ENCODE data around the gene PPP4R3A. TPM values are rescaled to one million over a fixed set of nuclear protein-coding genes. Genes with fewer than 3 reads are reported as not detected.
A peak's percentile ranks its signal among the peaks of the same experiment; 100 is the strongest.
"Not testable (repeated sequence)": the region's sequence is repeated elsewhere in the genome, so short reads cannot be mapped to it uniquely, and the experiment has no call there.

The PPP4R3A gene
- total and polyA plus RNA-seq, 4 donors, result 72.5 to 83.7 (median 78.8) TPM

- Histone ChIP-seq H3K4me1 (ENCODE audit: control insufficient read depth, insufficient read depth, low read length) (no peaks in the 10 kb centered on the region), H3K4me3 (ENCODE audit: low read depth, low read length) (no peak overlapping the region), H3K27ac (ENCODE audit: low read depth, low read length) (no peak overlapping the region), H3K27me3 (ENCODE audit: control insufficient read depth, insufficient read depth, low read length) (no peaks in the 10 kb centered on the region), H3K36me3 (ENCODE audit: control insufficient read depth, insufficient read depth, low read length) (peaks cover 9% of the 10 kb centered on the region), H3K9me3 (ENCODE audit: control insufficient read depth, insufficient read depth, low read length) (no peaks in the 10 kb centered on the region)
- no peak for DNase-seq (ENCODE audit: low read depth in 4 of 6, low spot score in 6 of 6)
Measured at GRCh38 chr14:91454155-91454554, 56.0 kb downstream of the PPP4R3A start.

- Histone ChIP-seq H3K27ac (ENCODE audit: low read depth, low read length) (no peak overlapping the region), H3K27me3 (ENCODE audit: control insufficient read depth, insufficient read depth, low read length) (no peaks in the 10 kb centered on the region), H3K36me3 (ENCODE audit: control insufficient read depth, insufficient read depth, low read length) (peaks cover 6% of the 10 kb centered on the region), H3K4me1 (ENCODE audit: control insufficient read depth, insufficient read depth, low read length) (no peaks in the 10 kb centered on the region), H3K9me3 (ENCODE audit: control insufficient read depth, insufficient read depth, low read length) (no peaks in the 10 kb centered on the region), H3K4me3 (ENCODE audit: low read depth, low read length) (no peak overlapping the region)
- 85% methylated on average over 5 of the region's 5 CpGs for WGBS (ENCODE audit: insufficient coverage)
- no peak for DNase-seq (ENCODE audit: low read depth in 4 of 6, low spot score in 6 of 6)
Measured at GRCh38 chr14:91453744-91454143, 56.4 kb downstream of the PPP4R3A start.

DNA sequence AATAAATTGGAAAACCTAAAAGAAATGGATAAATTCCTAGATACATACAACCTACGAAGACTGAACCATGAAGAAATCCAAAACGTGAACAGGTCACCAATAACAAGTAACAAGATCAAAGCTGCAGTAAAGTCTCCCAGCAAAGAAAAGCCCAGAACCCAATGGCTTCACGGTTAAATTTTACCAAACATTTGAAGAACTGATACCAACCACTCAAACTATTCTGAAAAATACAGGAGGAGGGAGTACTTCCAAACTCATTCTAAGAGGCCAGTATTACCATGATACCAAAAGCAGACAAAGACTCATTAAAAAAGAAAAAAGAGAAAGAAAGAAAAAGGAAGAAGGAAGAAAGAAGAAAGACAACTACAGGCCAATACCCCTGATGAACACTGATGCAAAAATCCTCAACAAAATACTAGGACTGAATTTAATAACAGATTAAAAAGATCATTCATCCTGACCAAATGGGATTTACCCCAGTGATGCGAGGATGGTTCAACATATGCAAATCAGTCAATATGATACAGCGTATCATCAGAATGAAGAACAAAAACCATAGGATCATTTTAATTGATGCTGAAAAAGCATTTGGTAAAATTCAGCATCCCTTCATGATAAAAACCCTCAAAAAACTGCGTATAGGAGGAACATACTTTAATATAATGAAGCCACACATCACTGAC lies 65.6 kb downstream of the PPP4R3A start:
- Histone ChIP-seq H3K4me1 (ENCODE audit: control insufficient read depth, insufficient read depth, low read length) (no peaks in the 10 kb centered on the region), H3K9me3 (ENCODE audit: control insufficient read depth, insufficient read depth, low read length) (no peaks in the 10 kb centered on the region), H3K27me3 (ENCODE audit: control insufficient read depth, insufficient read depth, low read length) (no peaks in the 10 kb centered on the region), H3K36me3 (ENCODE audit: control insufficient read depth, insufficient read depth, low read length) (no peaks in the 10 kb centered on the region), H3K4me3 (ENCODE audit: low read depth, low read length) (no peak overlapping the region), H3K27ac (ENCODE audit: low read depth, low read length) (no peak overlapping the region)
- DNase-seq (ENCODE audit: low read depth in 4 of 6, low spot score in 6 of 6), result no peak
- 71% methylated on average over 1 of the region's 6 CpGs for WGBS (ENCODE audit: insufficient coverage)

GRCh38 chr14:91439345-91439744 lies 70.8 kb downstream of the PPP4R3A start:
- Histone ChIP-seq H3K4me3 (ENCODE audit: low read depth, low read length) (no peak overlapping the region), H3K9me3 (ENCODE audit: control insufficient read depth, insufficient read depth, low read length) (peaks cover 4% of the 10 kb centered on the region), H3K4me1 (ENCODE audit: control insufficient read depth, insufficient read depth, low read length) (no peaks in the 10 kb centered on the region), H3K27ac (ENCODE audit: low read depth, low read length) (no peak overlapping the region), H3K36me3 (ENCODE audit: control insufficient read depth, insufficient read depth, low read length) (no peaks in the 10 kb centered on the region), H3K27me3 (ENCODE audit: control insufficient read depth, insufficient read depth, low read length) (no peaks in the 10 kb centered on the region)
- no peak for DNase-seq (ENCODE audit: low read depth in 4 of 6, low spot score in 6 of 6)
- 100% methylated on average over 1 of the region's 1 CpG for WGBS (ENCODE audit: insufficient coverage)

GRCh38 chr14:91438845-91439244 lies 71.3 kb downstream of the PPP4R3A start:
- Histone ChIP-seq H3K9me3 (ENCODE audit: control insufficient read depth, insufficient read depth, low read length) (peaks cover 4% of the 10 kb centered on the region), H3K27me3 (ENCODE audit: control insufficient read depth, insufficient read depth, low read length) (no peaks in the 10 kb centered on the region), H3K36me3 (ENCODE audit: control insufficient read depth, insufficient read depth, low read length) (no peaks in the 10 kb centered on the region), H3K4me1 (ENCODE audit: control insufficient read depth, insufficient read depth, low read length) (no peaks in the 10 kb centered on the region), H3K27ac (ENCODE audit: low read depth, low read length) (no peak overlapping the region), H3K4me3 (ENCODE audit: low read depth, low read length) (no peak overlapping the region)
- DNase-seq (ENCODE audit: low read depth in 4 of 6, low spot score in 6 of 6), result no peak

- H3K27ac ChIP-seq (ENCODE audit: low read depth, low read length); H3K4me1 ChIP-seq (ENCODE audit: control insufficient read depth, insufficient read depth, low read length); DNase-seq (ENCODE audit: low read depth in 4 of 6, low spot score in 6 of 6); H3K27me3 ChIP-seq (ENCODE audit: control insufficient read depth, insufficient read depth, low read length); H3K4me3 ChIP-seq (ENCODE audit: low read depth, low read length); H3K9me3 ChIP-seq (ENCODE audit: control insufficient read depth, insufficient read depth, low read length); H3K36me3 ChIP-seq (ENCODE audit: control insufficient read depth, insufficient read depth, low read length): not testable (repeated sequence)
- WGBS (ENCODE audit: insufficient coverage), result 89% methylated on average over 16 of the region's 16 CpGs
Measured at GRCh38 chr14:91436266-91436665, 73.8 kb downstream of the PPP4R3A start.

DNA sequence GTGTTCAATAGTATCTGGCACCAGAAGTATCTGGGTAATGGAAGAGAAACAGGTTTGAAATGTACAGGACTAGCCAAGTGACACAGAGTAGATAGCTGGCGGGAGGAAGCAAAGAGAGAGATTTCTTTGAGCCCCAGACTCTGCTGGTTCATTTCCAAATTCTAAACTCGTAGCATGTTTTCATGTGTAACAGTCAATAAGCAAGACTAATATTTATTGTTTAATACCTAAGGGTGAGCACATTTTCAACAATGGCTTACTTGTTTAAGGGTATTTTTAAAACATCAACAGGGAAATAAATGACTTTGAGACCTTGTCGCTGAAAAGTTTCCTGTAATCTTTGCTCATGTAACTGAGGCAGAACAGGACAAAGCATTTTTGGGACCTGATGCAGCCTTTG lies 80.7 kb downstream of the PPP4R3A start:
- peaks cover 6% of the 10 kb centered on the region for H3K4me1 ChIP-seq (ENCODE audit: control insufficient read depth, insufficient read depth, low read length)
- no peaks in the 10 kb centered on the region for H3K9me3 ChIP-seq (ENCODE audit: control insufficient read depth, insufficient read depth, low read length)
- WGBS (ENCODE audit: insufficient coverage), result 68% methylated on average over 2 of the region's 3 CpGs
- H3K4me3 ChIP-seq (ENCODE audit: low read depth, low read length), result no peak overlapping the region
- H3K27me3 ChIP-seq (ENCODE audit: control insufficient read depth, insufficient read depth, low read length), result no peaks in the 10 kb centered on the region
- no peak for DNase-seq (ENCODE audit: low read depth in 4 of 6, low spot score in 6 of 6)
- no peak overlapping the region for H3K27ac ChIP-seq (ENCODE audit: low read depth, low read length)
- H3K36me3 ChIP-seq (ENCODE audit: control insufficient read depth, insufficient read depth, low read length), result no peaks in the 10 kb centered on the region

- DNase-seq (ENCODE audit: low read depth in 4 of 6, low spot score in 6 of 6), result peak in 2 of 6 donors; percentile 55
- not testable (repeated sequence) for H3K4me3 ChIP-seq (ENCODE audit: low read depth, low read length); H3K27ac ChIP-seq (ENCODE audit: low read depth, low read length); H3K9me3 ChIP-seq (ENCODE audit: control insufficient read depth, insufficient read depth, low read length); H3K36me3 ChIP-seq (ENCODE audit: control insufficient read depth, insufficient read depth, low read length); H3K27me3 ChIP-seq (ENCODE audit: control insufficient read depth, insufficient read depth, low read length); H3K4me1 ChIP-seq (ENCODE audit: control insufficient read depth, insufficient read depth, low read length)
- 50% methylated on average over 1 of the region's 1 CpG for WGBS (ENCODE audit: insufficient coverage)
Measured at GRCh38 chr14:91428931-91429330, 81.2 kb downstream of the PPP4R3A start.

DNA sequence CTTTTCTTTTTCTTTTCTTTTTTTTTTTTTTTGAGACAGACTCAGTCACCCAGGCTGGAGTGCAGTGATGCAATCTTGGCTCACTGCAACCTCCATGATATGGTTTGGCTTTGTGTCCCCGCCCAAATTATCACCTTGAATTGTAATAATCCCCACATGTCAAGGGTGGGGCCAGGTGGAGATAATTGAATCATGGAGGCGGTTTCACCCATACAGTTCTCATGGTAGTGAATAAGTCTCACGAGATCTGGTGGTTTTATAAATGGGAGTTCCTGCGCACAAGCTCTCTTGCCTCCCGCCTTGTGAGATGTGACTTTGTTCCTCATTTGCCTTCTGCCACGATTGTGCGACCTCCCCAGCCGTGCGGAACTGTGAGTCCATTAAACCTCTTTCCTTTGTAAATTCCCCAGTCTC lies 84.6 kb downstream of the PPP4R3A start:
- not testable (repeated sequence) for DNase-seq (ENCODE audit: low read depth in 4 of 6, low spot score in 6 of 6); H3K36me3 ChIP-seq (ENCODE audit: control insufficient read depth, insufficient read depth, low read length); H3K4me1 ChIP-seq (ENCODE audit: control insufficient read depth, insufficient read depth, low read length); H3K9me3 ChIP-seq (ENCODE audit: control insufficient read depth, insufficient read depth, low read length); H3K27me3 ChIP-seq (ENCODE audit: control insufficient read depth, insufficient read depth, low read length); H3K4me3 ChIP-seq (ENCODE audit: low read depth, low read length); H3K27ac ChIP-seq (ENCODE audit: low read depth, low read length)
- WGBS (ENCODE audit: insufficient coverage), result 92% methylated on average over 7 of the region's 9 CpGs

DNA sequence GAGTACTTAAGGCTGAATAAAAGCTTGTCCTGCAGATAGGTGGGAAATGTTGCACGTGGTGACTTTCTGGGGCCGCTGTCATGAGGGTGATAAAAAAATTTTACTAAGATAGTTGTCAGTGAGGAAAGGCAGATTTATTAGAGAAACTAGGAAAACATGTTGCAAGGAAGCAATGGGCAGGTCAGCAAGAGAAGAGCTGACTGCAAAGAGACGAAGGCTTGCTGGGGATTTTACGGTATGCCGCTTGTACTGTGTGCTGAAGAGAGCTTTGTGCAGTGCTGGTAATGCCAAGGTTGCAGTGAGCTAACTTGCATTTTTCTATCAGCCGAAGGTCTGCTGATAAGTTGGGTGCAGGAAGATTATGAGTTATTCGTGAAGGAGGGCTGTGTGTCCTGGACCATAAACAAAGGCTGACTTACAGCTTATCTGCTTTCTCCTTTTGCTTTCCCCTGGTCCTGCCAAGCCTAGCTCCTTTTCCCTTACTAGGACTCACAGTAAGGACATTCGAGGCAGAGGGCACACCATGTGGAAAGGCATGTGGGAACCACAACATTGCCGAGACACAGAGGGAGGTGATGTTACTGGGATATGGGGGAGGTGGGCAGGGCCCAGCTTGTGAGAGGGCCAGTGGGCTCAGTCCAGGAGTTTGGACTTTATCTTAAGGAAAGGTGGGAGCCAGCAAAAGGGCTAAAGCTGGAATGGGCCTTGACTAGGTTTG lies 85.1 kb downstream of the PPP4R3A start:
- H3K27me3 ChIP-seq (ENCODE audit: control insufficient read depth, insufficient read depth, low read length), result no peaks in the 10 kb centered on the region
- DNase-seq (ENCODE audit: low read depth in 4 of 6, low spot score in 6 of 6), result no peak
- no peaks in the 10 kb centered on the region for H3K9me3 ChIP-seq (ENCODE audit: control insufficient read depth, insufficient read depth, low read length)
- no peaks in the 10 kb centered on the region for H3K36me3 ChIP-seq (ENCODE audit: control insufficient read depth, insufficient read depth, low read length)
- no peak overlapping the region for H3K4me3 ChIP-seq (ENCODE audit: low read depth, low read length)
- 86% methylated on average over 6 of the region's 9 CpGs for WGBS (ENCODE audit: insufficient coverage)
- H3K4me1 ChIP-seq (ENCODE audit: control insufficient read depth, insufficient read depth, low read length), result peaks cover 6% of the 10 kb centered on the region
- H3K27ac ChIP-seq (ENCODE audit: low read depth, low read length), result no peak overlapping the region
